ENCODE measurements around the gene CMSS1.

GRCh38 chr3:99799422-99799821, 18.2 kb upstream of the CMSS1 start:
- TF ChIP-seq CTCF (IDR thresholded peaks at IDR 0.05; ENCODE audit: low read length) (no peak), EZH2 (optimal IDR thresholded peaks at IDR 0.05; ENCODE audit: low read depth, low read length) (no peak), EZH2phosphoT487 (IDR thresholded peaks at IDR 0.05; ENCODE audit: low read length) (no peak)

All from MM.1S (cell line).